Measurements from ENCODE around the gene DDX18. TPM values are rescaled to one million over a fixed set of nuclear protein-coding genes. Genes with fewer than 3 reads are reported as not detected.
A peak's percentile ranks its signal among the peaks of the same experiment; 100 is the strongest.

Gene DDX18
- total RNA-seq, 2 experiments from 2014 or later, result 68.5 to 160 TPM

DNA sequence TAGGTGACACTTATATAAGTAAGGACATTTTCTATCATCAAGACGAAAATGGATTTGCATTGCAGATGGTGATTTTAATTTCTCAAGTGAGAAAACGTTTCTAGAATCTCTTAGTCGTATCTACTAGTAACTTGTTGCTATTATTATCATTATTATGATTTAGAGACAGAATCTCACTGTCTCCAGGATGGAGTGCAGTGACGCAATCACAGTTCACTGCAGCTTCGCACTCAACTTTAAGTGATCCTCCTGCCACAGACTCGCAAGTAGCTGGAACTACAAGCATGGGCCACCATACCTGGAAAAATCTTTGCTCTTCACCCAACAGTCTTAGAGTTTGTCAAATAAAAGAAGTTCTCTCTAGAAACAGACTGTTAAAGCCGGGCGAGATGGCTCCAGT is 37.6 kb upstream of the DDX18 start:
- H3K36me3 ChIP-seq (ENCODE audit: insufficient read depth, low read length), result no peaks in the 10 kb centered on the region
- H3K79me2 ChIP-seq (ENCODE audit: insufficient read depth, low read depth, low read length), result no peaks in the 10 kb centered on the region
- no peaks in the 10 kb centered on the region for H3K9me2 ChIP-seq (ENCODE audit: insufficient read depth, low read length)
- POLR2A ChIA-PET, result no interaction called here
- no peak overlapping the region for H3K27ac ChIP-seq (ENCODE audit: low read depth, low read length, poor library complexity, severe bottlenecking)
- TF ChIP-seq EZH2phosphoT487 (IDR thresholded peaks at IDR 0.05; ENCODE audit: borderline replicate concordance, low read depth, low read length), result no peak
- no peak for TF ChIP-seq CTCF (conservative IDR thresholded peaks at IDR 0.05; ENCODE audit: low read length)
- H3K4me2 ChIP-seq (ENCODE audit: low read length), result no peak overlapping the region
- H3K9me3 ChIP-seq (ENCODE audit: low read length), result no peaks in the 10 kb centered on the region
- no TSS peak for BruUV-seq (replicated peaks)
- intact Hi-C loops (cut with micrococcal nuclease; ENCODE audit: unreplicated experiment), result no loop called here
- no peaks in the 10 kb centered on the region for H4K20me1 ChIP-seq (ENCODE audit: insufficient read depth, low read length)
- no peak overlapping the region for H3K4me3 ChIP-seq (ENCODE audit: low read depth, low read length, poor library complexity, severe bottlenecking)
- no peaks in the 10 kb centered on the region for H3K4me1 ChIP-seq (ENCODE audit: insufficient read depth, low read length, poor library complexity, severe bottlenecking)
- DNase-seq (ENCODE audit: low spot score), result no peak
- H2AFZ ChIP-seq (ENCODE audit: low read length), result no peak overlapping the region
- CTCF ChIA-PET (ENCODE audit: unreplicated experiment), result no interaction called here

GRCh38 chr2:117785740-117786139 is 28.8 kb upstream of the DDX18 start:
- peak; percentile 73 for DNase-seq (ENCODE audit: low spot score)
- no peak overlapping the region for H2AFZ ChIP-seq (ENCODE audit: low read length)
- POLR2A ChIA-PET, result interaction anchor here (0.6 to 0.7 kb wide), 2 partner anchors 40 to 216 kb away, joined by 3 to 5 read pairs; no protein-coding TSS in a partner anchor
- TF ChIP-seq CTCF (conservative IDR thresholded peaks at IDR 0.05; ENCODE audit: low read length) (peak; percentile 87), EZH2phosphoT487 (IDR thresholded peaks at IDR 0.05; ENCODE audit: borderline replicate concordance, low read depth, low read length) (no peak)
- no peaks in the 10 kb centered on the region for H3K4me1 ChIP-seq (ENCODE audit: insufficient read depth, low read length, poor library complexity, severe bottlenecking)
- no TSS peak for BruUV-seq (replicated peaks)
- no peak overlapping the region for H3K4me3 ChIP-seq (ENCODE audit: low read depth, low read length, poor library complexity, severe bottlenecking)
- no peak overlapping the region for H3K4me2 ChIP-seq (ENCODE audit: low read length)
- H4K20me1 ChIP-seq (ENCODE audit: insufficient read depth, low read length), result no peaks in the 10 kb centered on the region
- CTCF ChIA-PET (ENCODE audit: unreplicated experiment), result no interaction called here
- H3K27ac ChIP-seq (ENCODE audit: low read depth, low read length, poor library complexity, severe bottlenecking), result no peak overlapping the region
- H3K36me3 ChIP-seq (ENCODE audit: insufficient read depth, low read length), result no peaks in the 10 kb centered on the region
- no peaks in the 10 kb centered on the region for H3K79me2 ChIP-seq (ENCODE audit: insufficient read depth, low read depth, low read length)
- H3K9me2 ChIP-seq (ENCODE audit: insufficient read depth, low read length), result no peaks in the 10 kb centered on the region
- intact Hi-C loops (cut with micrococcal nuclease; ENCODE audit: unreplicated experiment), result loop anchor here (2.0 kb wide), 1 partner anchor 315 kb away; no protein-coding TSS in a partner anchor
- H3K9me3 ChIP-seq (ENCODE audit: low read length), result no peaks in the 10 kb centered on the region

DNA sequence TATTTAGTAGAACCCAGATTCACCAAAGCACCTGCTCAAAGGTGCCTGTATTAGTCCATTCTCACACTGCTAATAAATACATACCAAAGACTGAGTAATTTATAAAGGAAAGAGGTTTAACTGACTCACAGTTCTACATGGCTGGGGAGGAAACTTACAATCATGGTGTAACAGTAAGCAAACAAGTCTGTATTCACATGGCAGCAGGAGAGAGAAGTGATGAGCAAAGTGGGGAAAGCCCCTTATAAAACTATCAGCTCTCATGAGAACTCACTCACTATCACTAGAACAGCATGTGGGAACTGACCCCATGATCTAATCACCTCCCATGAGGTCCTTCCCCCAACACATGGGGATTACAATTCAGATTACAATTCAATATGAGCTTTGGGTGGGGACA is 28.0 kb upstream of the DDX18 start:
- TF ChIP-seq EZH2phosphoT487 (IDR thresholded peaks at IDR 0.05; ENCODE audit: borderline replicate concordance, low read depth, low read length) (no peak), CTCF (conservative IDR thresholded peaks at IDR 0.05; ENCODE audit: low read length) (no peak)
- Histone ChIP-seq H3K27ac (ENCODE audit: low read depth, low read length, poor library complexity, severe bottlenecking) (no peak overlapping the region), H3K79me2 (ENCODE audit: insufficient read depth, low read depth, low read length) (no peaks in the 10 kb centered on the region), H3K4me1 (ENCODE audit: insufficient read depth, low read length, poor library complexity, severe bottlenecking) (no peaks in the 10 kb centered on the region), H3K9me2 (ENCODE audit: insufficient read depth, low read length) (no peaks in the 10 kb centered on the region), H3K36me3 (ENCODE audit: insufficient read depth, low read length) (no peaks in the 10 kb centered on the region), H3K4me2 (ENCODE audit: low read length) (no peak overlapping the region), H3K4me3 (ENCODE audit: low read depth, low read length, poor library complexity, severe bottlenecking) (no peak overlapping the region), H4K20me1 (ENCODE audit: insufficient read depth, low read length) (no peaks in the 10 kb centered on the region), H2AFZ (ENCODE audit: low read length) (no peak overlapping the region), H3K9me3 (ENCODE audit: low read length) (no peaks in the 10 kb centered on the region)
- DNase-seq (ENCODE audit: low spot score), result no peak
- CTCF ChIA-PET (ENCODE audit: unreplicated experiment), result no interaction called here
- BruUV-seq (replicated peaks), result no TSS peak
- intact Hi-C loops (cut with micrococcal nuclease; ENCODE audit: unreplicated experiment), result no loop called here
- POLR2A ChIA-PET, result no interaction called here
